Choroid plexus epithelial cell (primary cell): ENCODE results near the gene OTULINL.

Experiments used
- DNase-seq: peaks from one replicate; pipeline ENCODE4 v3.0.0-alpha.2; 2010; ENCODE audit warnings: low read depth
- H3K4me3 ChIP-seq: 2 replicates; pipeline ENCODE4 v1.5.1; 2011; ENCODE audit warnings: low read depth, mild to moderate bottlenecking, control low read depth, low read length, moderate library complexity
- TF ChIP-seq, protein P1 (sequence below): conservative IDR thresholded peaks from 2 replicates; pipeline ENCODE4 v1.5.1; 2011; ENCODE audit warnings: low read depth, mild to moderate bottlenecking, control low read depth, inconsistent platforms, low read length, moderate library complexity

OTULINL gene

DNA sequence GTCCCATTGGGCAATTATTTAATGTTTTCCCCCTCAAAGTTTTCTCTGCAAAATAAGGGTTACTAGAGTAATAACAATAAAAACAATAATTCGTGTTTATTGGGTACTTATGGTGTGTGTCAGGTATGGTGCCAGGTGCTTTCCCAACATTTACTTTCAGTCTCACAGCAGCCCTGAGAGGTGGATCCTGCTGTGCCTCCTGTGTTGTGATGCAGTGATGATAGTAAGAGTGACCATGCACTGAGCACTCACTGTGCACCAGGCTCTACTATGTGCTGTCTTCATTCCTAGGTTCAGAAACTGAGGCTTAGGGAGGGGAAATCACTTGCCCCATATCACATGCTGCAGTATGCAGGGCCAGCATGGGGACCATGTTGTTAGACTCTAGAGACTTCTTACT, 15.5 kb downstream of the OTULINL start:
- DNase-seq = no peak
- no peak overlapping the region for H3K4me3 ChIP-seq
- TF ChIP-seq, protein P1, sequence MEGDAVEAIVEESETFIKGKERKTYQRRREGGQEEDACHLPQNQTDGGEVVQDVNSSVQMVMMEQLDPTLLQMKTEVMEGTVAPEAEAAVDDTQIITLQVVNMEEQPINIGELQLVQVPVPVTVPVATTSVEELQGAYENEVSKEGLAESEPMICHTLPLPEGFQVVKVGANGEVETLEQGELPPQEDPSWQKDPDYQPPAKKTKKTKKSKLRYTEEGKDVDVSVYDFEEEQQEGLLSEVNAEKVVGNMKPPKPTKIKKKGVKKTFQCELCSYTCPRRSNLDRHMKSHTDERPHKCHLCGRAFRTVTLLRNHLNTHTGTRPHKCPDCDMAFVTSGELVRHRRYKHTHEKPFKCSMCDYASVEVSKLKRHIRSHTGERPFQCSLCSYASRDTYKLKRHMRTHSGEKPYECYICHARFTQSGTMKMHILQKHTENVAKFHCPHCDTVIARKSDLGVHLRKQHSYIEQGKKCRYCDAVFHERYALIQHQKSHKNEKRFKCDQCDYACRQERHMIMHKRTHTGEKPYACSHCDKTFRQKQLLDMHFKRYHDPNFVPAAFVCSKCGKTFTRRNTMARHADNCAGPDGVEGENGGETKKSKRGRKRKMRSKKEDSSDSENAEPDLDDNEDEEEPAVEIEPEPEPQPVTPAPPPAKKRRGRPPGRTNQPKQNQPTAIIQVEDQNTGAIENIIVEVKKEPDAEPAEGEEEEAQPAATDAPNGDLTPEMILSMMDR = no peak

DNA sequence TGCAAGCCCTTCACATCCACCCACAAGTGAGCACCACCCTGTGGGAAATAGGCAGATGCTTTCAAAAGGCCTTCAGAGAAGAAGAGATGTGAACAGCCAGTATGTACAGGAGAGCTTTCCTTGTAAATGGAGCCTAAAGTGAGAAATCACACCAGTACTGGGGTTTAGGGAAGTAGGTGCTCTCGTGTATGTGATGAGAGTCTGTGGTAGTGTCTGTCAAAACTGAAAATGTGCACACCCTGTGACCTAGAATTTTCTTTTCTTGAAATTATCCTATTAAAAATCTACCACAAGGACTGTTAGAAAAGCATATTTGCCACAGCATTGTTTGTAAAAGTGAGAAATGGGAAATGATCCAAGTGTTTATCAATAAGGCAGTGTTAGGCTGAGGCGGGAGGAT, 16.6 kb downstream of the OTULINL start:
- no peak overlapping the region for H3K4me3 ChIP-seq
- DNase-seq = no peak
- TF ChIP-seq, protein P1 = no peak

DNA sequence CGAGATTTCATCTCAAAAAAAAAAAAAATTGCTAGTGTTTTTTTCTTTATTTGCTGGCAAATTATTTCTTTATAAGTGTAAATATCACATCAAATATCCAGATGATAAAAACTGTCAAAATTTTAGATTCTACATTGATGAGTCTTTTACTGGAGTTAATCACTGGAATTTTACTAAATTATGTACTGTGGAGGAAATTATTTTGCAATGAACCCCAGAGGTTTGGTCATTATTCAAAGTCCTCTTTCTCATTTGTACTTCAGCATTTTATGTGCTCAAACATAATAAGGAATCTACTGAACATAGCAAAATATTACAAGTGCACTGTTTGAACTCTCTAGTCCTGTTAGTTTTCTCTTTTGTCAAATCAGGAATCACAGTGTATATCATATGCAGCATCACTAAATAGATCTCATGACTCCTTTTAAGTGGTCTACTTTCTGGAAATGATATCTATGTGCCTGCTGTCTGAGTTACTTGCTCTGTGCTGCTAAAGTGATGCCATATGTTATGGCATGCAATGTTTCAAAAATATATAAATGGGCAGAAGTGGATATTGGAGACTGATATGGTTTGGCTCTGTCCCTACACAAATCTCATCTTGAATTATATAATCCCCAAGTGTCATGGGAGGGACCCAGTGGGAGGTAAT, 18.0 kb downstream of the OTULINL start:
- TF ChIP-seq, protein P1 = no peak
- DNase-seq = no peak

DNA sequence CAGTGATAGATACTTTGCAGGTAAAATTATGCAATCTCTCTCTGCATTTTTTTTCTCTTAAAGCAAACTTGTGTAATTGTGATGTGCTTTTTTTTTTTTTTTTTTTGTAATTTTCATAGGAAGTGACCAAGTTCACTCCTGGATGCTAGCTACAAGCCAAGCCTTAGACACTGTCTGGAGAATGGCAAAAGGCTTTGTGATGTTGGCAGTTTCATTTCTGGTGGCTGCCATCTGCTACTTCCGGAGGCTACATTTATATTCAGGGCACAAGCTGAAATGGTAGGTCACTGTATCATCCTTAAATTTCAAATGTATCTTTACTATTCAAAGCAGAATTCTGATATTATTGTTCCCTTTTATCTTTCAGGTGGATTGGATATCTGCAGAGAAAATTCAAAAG, 19.3 kb downstream of the OTULINL start:
- TF ChIP-seq, protein P1 = no peak
- H3K4me3 ChIP-seq = no peak overlapping the region
- DNase-seq = no peak

More for the DNA sequence above, 18.0 kb downstream of the OTULINL start:
- no peak overlapping the region for H3K4me3 ChIP-seq

DNA sequence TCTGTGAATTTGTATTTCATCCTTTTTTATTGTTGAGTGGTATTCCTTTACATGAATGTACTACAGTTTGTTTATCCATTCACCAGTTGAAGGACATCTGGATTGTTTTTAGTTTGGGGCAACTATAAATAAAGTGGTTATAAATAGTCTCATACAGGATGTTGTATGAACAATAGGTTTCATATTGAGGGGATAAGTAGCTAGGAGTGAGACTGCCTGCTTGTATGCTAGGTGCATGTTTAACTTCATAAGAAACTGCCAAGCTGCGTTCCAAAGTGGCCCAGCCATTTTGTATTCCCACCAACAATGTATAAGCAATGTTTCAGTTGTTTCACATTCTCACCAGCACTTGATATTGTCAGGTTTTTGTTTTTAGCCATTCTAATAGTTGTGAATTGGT, 21.5 kb downstream of the OTULINL start:
- TF ChIP-seq, protein P1 = no peak
- DNase-seq = no peak
- H3K4me3 ChIP-seq = no peak overlapping the region

DNA sequence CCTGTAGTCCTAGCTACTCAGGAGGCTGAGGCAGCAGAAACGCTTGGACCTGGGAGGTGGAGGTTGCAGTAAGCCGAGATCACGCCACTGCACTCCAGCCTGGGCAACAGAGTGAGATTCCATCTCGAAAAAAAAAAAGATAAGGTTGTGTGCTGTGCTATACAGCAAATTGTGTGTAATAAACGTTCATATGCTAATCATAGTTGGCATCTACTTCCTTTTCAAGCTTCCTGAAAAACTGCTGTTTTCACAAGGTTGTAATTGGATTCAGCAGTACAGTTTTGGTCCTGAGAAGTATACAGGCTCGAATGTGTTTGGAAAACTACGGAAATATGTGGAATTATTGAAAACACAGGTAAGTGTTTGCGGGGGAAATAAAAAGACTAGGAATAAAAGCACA, 25.5 kb downstream of the OTULINL start:
- no peak for DNase-seq
- no peak overlapping the region for H3K4me3 ChIP-seq
- TF ChIP-seq, protein P1 = no peak

DNA sequence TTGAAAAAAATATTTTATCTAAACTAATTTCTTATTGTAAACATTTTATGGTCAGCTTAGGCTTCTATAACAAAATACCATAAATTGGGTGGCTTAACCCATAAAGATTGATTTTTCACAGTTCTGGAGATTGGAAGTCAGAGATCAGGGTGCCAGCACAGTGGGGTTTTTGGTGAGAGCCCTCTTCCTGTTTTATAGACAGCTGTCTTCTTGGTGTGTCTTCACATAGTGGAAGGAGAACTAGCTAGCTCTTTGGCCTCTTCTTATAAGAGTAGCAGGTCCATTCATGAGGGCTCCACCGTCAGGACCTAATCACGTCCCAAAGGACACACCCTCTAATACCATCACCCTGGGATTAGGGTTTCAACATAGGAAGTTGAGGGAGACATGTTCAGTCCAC, 26.6 kb downstream of the OTULINL start:
- TF ChIP-seq, protein P1 = no peak
- no peak overlapping the region for H3K4me3 ChIP-seq
- no peak for DNase-seq
